Stimulated activated naive CD8-positive, alpha-beta T cell treated with anti-CD3 and anti-CD28 coated beads, Interleukin-15, Interleukin-2, amounts not matched to agents 100 U/mL and 50 U/mL, for 24 hours (primary cell): ENCODE measurements around the gene IL16.
A peak's percentile ranks its signal among the peaks of the same experiment; 100 is the strongest.
"Not testable (repeated sequence)": the region's sequence is repeated elsewhere in the genome, so short reads cannot be mapped to it uniquely, and the experiment has no call there.

ENCODE experiments used
- ATAC-seq: fragments of 150-1000 bp; cut with Tn5 transposase; one replicate; pipeline ENCODE4 v1.10.0; 2021
- DNase-seq: peaks from one replicate; pipeline ENCODE4 v3.0.0; 2021

IL16 gene

DNA sequence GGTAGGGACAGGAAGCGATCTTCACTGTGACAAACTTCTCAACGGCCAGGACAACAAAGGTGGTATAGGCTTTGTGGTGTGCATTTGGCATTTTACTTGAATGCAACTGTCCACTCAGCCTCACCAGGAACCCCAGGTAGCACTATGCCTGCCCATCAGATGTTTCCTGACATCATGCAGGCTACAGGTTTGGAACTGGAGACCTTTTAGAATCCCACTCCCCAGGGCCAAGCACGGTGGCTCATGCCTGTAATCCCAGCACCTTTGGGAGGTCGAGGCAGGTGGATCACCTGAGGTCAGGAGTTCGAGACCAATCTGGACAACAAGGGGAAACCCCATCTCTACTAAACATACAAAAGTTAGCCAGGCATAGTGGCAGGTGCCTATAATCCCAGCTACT, 117.7 kb downstream of the IL16 start:
- DNase-seq (no peak), ATAC-seq (no peak)

DNA sequence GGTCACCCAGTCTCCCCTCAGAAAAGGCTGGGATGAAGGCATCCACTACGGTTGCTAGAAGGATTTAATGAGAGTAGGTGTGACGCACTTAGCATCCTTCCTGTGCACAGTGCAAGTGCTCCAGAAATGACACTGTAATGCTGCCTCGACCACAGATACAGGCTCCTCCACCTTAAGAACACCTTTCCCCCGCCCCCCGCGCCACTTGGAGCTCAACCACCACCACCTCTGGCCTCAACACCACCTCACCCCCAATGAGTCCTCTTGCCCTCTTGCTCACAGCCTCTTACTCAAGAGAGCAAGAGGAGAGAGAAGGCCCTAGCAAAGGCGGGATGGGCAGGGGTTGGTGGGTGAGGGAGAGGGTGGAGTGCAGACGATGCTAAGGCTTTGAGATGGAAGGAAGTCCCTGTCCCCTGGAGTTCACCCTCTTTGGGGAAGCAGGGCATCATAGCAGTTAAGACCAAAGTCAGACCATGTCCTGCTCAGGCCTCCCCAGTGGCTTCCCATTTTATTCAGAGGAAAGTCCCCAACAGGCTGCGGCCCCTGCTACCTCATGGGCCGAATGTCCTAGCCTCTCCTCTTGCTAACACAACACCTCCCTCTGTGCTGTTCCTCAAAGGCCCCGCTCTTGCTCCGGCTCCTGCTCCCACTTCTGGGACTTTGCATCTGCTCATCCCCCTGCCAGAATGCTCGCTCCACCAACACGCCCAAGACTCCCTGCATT, 118.9 kb downstream of the IL16 start:
- peak; percentile 51 for ATAC-seq
- no peak for DNase-seq

GRCh38 chr15:81316267-81316666, 119.6 kb downstream of the IL16 start:
- DNase-seq (no peak), ATAC-seq (no peak)

DNA sequence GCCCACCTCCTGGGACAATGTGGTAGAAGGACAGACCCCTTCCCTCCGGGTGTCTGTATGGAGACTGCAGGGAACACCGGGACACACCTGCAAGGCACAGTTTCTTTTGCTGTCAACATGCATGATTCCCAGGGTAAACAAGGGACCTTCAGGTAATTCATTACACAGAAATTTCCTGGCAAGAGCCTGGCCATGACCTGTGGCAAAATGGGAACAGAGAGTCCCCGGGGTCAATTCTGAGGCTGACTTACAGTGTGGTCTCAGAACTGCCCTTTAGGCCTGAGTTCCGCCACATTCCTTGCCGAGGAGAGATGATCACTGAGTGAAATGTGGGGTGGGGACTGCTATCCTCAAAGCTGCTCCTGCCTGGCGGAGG, 121.0 kb downstream of the IL16 start:
- ATAC-seq (no peak), DNase-seq (no peak)

DNA sequence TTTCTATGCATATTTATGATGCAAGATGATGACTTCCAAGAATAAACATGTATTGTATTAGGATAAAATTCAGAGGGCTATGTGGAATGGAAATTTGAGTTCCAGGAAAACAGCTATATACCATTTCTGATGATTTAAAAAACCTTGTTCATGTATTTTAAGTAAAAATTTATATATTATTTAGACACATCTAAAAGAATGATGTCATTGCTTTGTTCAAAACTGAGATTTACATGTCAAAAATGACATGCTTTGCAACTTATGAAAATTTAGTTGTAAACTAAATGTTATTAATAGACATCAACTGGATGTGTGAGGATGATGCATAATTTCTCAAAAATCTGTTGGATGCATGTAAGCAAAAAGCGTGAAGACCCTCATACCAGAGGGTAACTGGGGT, 125.0 kb downstream of the IL16 start:
- ATAC-seq, result no peak
- DNase-seq, result no peak

- no peak for DNase-seq
- ATAC-seq, result no peak
Observed at GRCh38 chr15:81322676-81323253, 126.1 kb downstream of the IL16 start.

DNA sequence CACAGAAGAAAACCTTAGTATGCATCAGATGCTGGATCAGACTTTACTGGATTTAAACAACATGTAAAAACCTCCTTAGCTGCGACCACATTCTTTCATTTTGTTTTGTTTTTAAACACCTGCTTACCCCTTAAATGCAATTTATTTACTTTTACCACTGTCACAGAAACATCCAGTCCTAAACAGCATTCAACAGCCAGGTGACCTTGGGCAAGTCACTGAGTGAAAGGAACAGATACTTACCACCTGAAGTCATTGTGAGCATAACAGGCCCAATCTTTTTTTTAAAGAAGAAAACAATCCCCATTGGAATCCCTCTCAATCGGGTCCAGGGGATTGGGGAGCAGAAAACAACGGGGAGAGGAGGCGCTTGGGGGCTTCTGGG, 126.9 kb downstream of the IL16 start:
- DNase-seq, result no peak
- ATAC-seq, result no peak

DNA sequence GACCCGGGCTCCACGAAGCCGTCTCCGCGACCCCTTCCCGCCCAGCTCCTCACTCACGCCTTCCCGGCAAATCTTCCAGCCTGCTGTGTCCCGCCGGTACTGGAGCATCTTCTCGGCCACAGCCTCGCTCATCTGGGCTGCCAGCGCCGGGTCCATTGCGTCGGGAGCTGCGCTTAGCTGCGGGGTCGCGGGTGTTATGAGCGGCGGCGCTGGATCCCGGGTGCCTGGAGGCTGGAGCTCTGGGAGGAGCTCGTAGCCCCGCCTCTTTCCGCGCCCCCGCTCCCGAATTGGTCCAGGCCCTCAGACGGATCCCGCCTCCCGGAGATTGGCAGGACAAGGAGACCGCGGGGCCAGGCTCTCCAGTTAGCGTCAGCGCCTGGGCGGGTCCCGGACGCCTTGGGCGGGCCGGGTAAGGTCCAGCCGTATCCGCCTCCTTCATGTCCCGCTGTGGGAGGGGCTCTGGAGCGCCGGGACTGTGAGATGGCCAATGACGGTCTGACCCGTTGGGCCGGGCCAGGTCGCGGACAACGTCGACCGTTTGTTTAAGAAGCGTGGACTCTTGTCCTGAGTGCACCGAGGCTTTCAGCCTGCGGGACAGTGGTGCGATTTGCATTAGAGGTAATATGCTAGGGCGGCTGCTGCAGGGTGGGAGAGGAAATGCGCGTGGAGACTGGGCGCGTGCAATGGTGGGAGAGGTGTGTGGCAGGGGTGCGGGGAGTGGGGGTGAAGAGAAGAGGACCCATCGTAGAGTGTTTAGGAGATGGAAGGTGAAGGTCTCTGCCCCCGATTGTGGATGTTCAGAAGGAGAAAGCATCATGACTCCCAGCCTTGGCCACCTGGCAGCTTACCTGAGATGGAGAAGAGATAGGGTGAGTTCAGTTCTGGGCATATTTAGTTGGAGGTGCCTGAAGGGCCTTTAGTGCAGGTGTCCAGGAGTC, 127.5 kb downstream of the IL16 start, which contains the start of gene STARD5:
Gene STARD5, minus strand, starts transcription at position 198 of the 938 bp plus-strand sequence. Its CDS starts 42 bp downstream, at position 156.
- DNase-seq, result peak; percentile 99
- peak; percentile 100 for ATAC-seq

DNA sequence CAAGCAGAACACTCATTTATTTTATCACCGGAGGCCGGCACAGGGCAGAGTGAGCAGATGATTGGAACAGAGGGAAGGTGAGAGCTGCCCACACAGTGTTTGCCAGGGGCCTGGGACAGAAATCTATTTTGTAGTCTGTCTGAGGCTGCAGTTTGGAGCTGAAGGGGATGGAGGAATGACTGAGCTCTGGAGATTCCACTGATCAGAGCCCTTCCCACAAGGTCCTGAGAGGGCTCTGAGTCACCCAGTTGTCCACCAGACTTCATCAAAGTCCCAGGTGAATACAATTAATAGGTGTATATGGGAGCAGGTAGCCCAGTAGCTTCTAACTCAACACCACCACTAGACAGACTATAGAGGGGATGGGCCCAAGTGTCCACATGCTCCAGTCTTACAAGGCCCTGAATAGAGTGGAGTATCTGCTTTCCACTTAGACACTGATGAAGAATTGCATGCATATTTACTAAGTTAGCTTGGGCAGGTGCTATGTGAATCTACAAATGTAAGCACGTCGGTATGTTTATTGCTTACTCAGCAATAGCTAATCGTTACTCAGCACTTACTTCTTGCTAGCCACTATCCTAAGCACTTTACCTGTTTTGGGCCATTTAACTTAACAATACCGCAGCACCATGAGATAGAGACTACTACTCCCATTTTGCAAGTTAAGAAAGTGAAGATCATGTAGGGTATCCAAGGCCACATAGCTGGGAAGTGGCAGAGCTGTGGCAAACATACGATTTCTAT, 130.0 kb downstream of the IL16 start:
- no peak for ATAC-seq
- no peak for DNase-seq

- ATAC-seq (no peak), DNase-seq (no peak)
Observed at GRCh38 chr15:81327516-81327915, 130.8 kb downstream of the IL16 start.

DNA sequence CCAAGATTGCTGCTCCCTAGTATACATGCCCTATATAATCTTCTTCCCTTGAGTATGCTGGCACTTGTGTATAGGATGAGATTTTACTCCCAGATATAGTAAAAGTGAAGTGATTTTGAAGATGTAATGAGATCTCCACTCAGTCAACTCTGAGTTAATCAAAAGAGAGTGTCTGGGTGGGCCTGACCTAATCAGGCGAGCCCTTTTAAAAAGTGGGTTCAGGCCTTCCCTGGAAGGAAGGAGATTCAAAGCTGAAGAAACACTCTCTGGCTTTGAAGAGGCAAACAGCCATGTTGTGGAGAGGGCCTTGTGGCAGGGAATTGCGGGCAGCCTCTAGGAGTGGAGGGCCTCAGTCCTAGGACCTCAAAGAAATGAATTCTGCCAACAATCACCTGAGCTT, 132.8 kb downstream of the IL16 start:
- DNase-seq (no peak), ATAC-seq (no peak)

DNA sequence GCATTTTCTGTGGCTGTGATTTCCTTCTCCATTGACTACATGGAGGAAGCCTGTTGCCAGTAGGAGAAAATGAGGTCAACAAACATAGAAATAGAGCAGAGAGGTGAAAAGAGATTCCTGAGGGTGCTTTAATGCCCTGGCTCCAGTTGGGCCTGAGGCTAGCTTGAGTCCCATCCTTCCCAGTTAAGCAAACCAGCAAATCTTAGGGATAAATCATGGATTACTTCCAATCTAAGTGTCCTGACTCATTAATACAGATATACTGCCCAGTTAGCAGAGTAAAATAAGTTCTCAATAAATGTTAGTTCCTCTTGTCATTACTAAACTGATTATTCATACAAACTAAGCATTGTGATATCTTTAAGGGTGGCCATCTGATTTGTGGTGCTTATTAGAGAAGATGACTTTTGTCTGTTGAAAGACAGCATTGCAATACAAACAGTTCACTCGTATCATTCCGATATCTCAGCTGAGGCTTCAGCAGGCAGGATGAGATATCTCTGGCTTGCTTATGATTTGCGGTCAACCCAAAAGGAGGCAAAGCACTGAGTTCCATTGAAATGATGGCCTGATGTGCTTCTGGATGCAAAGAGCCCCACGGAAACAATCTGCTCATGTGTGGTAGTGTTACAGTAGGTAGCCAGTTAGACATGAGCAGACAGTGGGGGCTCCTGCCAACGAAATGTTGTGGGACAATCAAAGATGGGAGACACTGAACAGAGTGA, 133.8 kb downstream of the IL16 start:
- ATAC-seq (no peak), DNase-seq (no peak)

- not testable (repeated sequence) for DNase-seq
Observed at GRCh38 chr15:81331141-81331540, 134.5 kb downstream of the IL16 start.

GRCh38 chr15:81331600-81331999, 134.9 kb downstream of the IL16 start:
- ATAC-seq (no peak), DNase-seq (no peak)

More at GRCh38 chr15:81331141-81331540, 134.5 kb downstream of the IL16 start:
- not testable (repeated sequence) for ATAC-seq

DNA sequence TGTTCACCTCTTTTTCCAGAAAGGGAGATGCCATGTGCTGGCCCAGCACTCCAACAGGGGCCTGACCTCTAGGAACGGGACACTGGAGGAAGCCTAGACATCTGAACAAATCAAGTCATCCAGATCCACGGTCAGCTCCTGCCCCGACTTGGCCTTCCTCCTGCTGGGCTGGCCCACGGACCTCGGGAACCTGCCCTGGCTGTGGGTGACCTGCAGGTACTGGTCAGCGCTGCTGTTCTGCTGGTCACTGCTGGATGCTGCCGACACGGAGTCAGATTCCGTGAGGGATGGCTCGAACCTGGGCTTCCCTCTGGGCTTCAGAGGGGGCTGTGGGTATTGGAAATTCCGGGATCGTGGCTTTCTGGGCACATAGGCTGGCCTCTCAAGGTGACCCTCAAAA, 135.6 kb downstream of the IL16 start:
- no peak for ATAC-seq
- no peak for DNase-seq

GRCh38 chr15:81333363-81333762, 136.7 kb downstream of the IL16 start:
- no peak for DNase-seq
- ATAC-seq, result no peak

- ATAC-seq (no peak), DNase-seq (no peak)
Observed at GRCh38 chr15:81334768-81335435, 138.2 kb downstream of the IL16 start.

- ATAC-seq (no peak), DNase-seq (no peak)
Observed at GRCh38 chr15:81335631-81336030, 139.0 kb downstream of the IL16 start.

- DNase-seq, result peak; percentile 25
- no peak for ATAC-seq
Observed at GRCh38 chr15:81336568-81336967, 139.9 kb downstream of the IL16 start.

DNA sequence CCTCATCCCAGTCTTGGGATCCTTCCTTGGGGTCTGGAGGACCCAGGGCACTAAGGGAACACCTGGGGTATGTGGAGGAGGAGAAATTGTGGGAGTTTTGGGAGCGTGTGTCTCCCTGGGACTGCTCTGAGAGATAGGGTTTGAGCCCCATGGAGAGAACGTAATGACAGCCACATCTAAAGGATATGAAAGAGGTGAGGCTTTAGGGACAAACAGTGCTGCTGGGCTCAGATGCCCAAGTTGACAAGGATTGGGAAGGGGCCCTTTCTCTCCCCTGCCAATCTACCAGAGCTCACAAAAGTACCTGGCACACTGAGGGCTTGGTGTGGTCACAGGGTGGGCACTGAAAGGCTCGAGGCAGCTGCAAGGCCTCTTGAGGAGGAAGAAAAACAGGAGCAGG, 140.6 kb downstream of the IL16 start:
- ATAC-seq, result no peak
- no peak for DNase-seq

GRCh38 chr15:81337713-81338157, 141.1 kb downstream of the IL16 start:
- DNase-seq, result no peak
- ATAC-seq, result no peak
